IMR-90 (cell line): Measurements from ENCODE around the gene PDE8B. TPM values are rescaled to one million over a fixed set of nuclear protein-coding genes. Genes with fewer than 3 reads are reported as not detected.

Experiments
- ATAC-seq: fragments of 200-7000 bp; cut with Tn5 transposase; 2 replicates; pipeline ENCODE4 v1.9.1; 2020; ENCODE audit warnings: low read depth, mild to moderate bottlenecking, moderate library complexity
- BruUV-seq: library from RNA; stranded (reverse); fragments of 400-500 nt; replicated peaks from 2 replicates; lab custom pipeline; 2021; lab: Mats Ljungman, UMichigan
- CTCF ChIA-PET: fragments of 300-600 bp; formaldehyde crosslinking; extraction: SDS; loops from one replicate; lab custom pipeline; 2021; ENCODE audit warnings: antibody characterized with exemption; lab: Yijun Ruan, JAX
- POLR2A ChIA-PET: fragments of 300-600 bp; sonication (Branson Sonifier 250); formaldehyde crosslinking; loops from one replicate; lab custom pipeline; 2022; ENCODE audit warnings: antibody characterized with exemption; ENCODE audit not compliant: unreplicated experiment; lab: Charles Lee
- DNase-seq: peaks from one replicate; pipeline ENCODE4 v3.0.0; 2013
- H2AFZ ChIP-seq: replicated peaks from 2 replicates; pipeline ENCODE3; 2013; ENCODE audit warnings: low read length, mild to moderate bottlenecking; ENCODE audit not compliant: poor library complexity
- H2AK5ac ChIP-seq: 2 replicates; pipeline ENCODE4 v1.6.1; 2013; ENCODE audit warnings: low read depth, low read length, inconsistent platforms
- H2AK9ac ChIP-seq: replicated peaks from 2 replicates; pipeline ENCODE3; 2013; ENCODE audit warnings: mild to moderate bottlenecking, low read depth, low read length, moderate library complexity; ENCODE audit not compliant: poor library complexity
- H2BK120ac ChIP-seq: 2 replicates; pipeline ENCODE4 v1.6.1; 2013; ENCODE audit warnings: low read depth, low read length, inconsistent platforms
- H2BK15ac ChIP-seq: 3 replicates; pipeline ENCODE4 v1.6.1; 2013; ENCODE audit warnings: low read depth, low read length, inconsistent platforms
- H2BK20ac ChIP-seq: 2 replicates; pipeline ENCODE4 v1.6.1; 2013; ENCODE audit warnings: low read depth, mild to moderate bottlenecking, inconsistent platforms, low read length, moderate library complexity
- H2BK5ac ChIP-seq: 2 replicates; pipeline ENCODE4 v1.6.1; 2013; ENCODE audit warnings: mild to moderate bottlenecking, low read depth, low read length, inconsistent platforms; ENCODE audit not compliant: poor library complexity, severe bottlenecking
- H3K14ac ChIP-seq: replicated peaks from 2 replicates; pipeline ENCODE4 v1.6.1; 2013; ENCODE audit warnings: low read depth, low read length, inconsistent platforms
- H3K18ac ChIP-seq: 2 replicates; pipeline ENCODE4 v1.6.1; 2013; ENCODE audit warnings: low read depth, low read length, control low read depth
- H3K23ac ChIP-seq: 2 replicates; pipeline ENCODE4 v1.6.1; 2013; ENCODE audit warnings: low read depth, low read length, inconsistent platforms
- H3K27ac ChIP-seq: 2 replicates; pipeline ENCODE4 v1.5.1; 2013; ENCODE audit warnings: mild to moderate bottlenecking, control low read depth, low read length; ENCODE audit not compliant: insufficient read depth
- H3K27me3 ChIP-seq: 2 replicates; pipeline ENCODE4 v1.6.1; 2013; ENCODE audit warnings: low read length; ENCODE audit not compliant: control insufficient read depth, insufficient read depth
- H3K36me3 ChIP-seq: 2 replicates; pipeline ENCODE4 v1.6.1; 2013; ENCODE audit warnings: low read length, mixed read lengths; ENCODE audit not compliant: control insufficient read depth, insufficient read depth
- H3K4ac ChIP-seq: 2 replicates; pipeline ENCODE4 v1.6.1; 2013; ENCODE audit warnings: low read depth, low read length, inconsistent platforms
- H3K4me1 ChIP-seq: 2 replicates; pipeline ENCODE4 v1.6.1; 2013; ENCODE audit warnings: low read length, mixed read lengths; ENCODE audit not compliant: control insufficient read depth, insufficient read depth
- H3K4me2 ChIP-seq: 2 replicates; pipeline ENCODE4 v1.6.1; 2013; ENCODE audit warnings: low read depth, mild to moderate bottlenecking, control low read depth, low read length, moderate library complexity
- H3K4me3 ChIP-seq: 2 replicates; pipeline ENCODE4 v1.5.1; 2013; ENCODE audit warnings: low read depth, mild to moderate bottlenecking, control low read depth, low read length, moderate library complexity; ENCODE audit not compliant: insufficient read depth
- H3K56ac ChIP-seq: 2 replicates; pipeline ENCODE4 v1.6.1; 2013; ENCODE audit warnings: low read length, inconsistent platforms; ENCODE audit not compliant: insufficient read depth; ENCODE audit errors: extremely low read depth
- H3K79me1 ChIP-seq, 2 experiments: 2 replicates each; pipeline ENCODE4 v1.6.1; 2013; ENCODE audit warnings: low read length in 2 of 2, inconsistent platforms in 1 of 2, low read depth in 1 of 2
- H3K9ac ChIP-seq: 2 replicates; pipeline ENCODE4 v1.6.1; 2013; ENCODE audit warnings: low read depth, low read length, control low read depth
- H3K9me1 ChIP-seq: 2 replicates; pipeline ENCODE4 v1.6.1; 2013; ENCODE audit warnings: low read length, inconsistent platforms; ENCODE audit not compliant: insufficient read depth
- H3K9me3 ChIP-seq: 2 replicates; pipeline ENCODE4 v1.6.1; 2013; ENCODE audit warnings: low read length; ENCODE audit not compliant: control insufficient read depth, insufficient read depth
- H4K20me1 ChIP-seq: 2 replicates; pipeline ENCODE4 v1.6.1; 2013; ENCODE audit warnings: low read length, inconsistent platforms; ENCODE audit not compliant: insufficient read depth
- H4K5ac ChIP-seq: 2 replicates; pipeline ENCODE4 v1.6.1; 2013; ENCODE audit warnings: mild to moderate bottlenecking, low read depth, low read length, control low read depth
- H4K8ac ChIP-seq, 2 experiments: 2 replicates each; pipeline ENCODE4 v1.6.1; 2013; ENCODE audit warnings: low read depth in 2 of 2, low read length in 2 of 2, control low read depth in 1 of 2, inconsistent platforms in 1 of 2
- H4K91ac ChIP-seq: 2 replicates; pipeline ENCODE4 v1.6.1; 2013; ENCODE audit warnings: low read depth, low read length, inconsistent platforms; ENCODE audit not compliant: insufficient read depth
- BHLHE40 ChIP-seq: fragments of 150-350 bp; IDR thresholded peaks from 2 replicates; pipeline ENCODE4 v1.6.1; 2016; ENCODE audit warnings: mild to moderate bottlenecking, low read depth, low read length
- CEBPB ChIP-seq: IDR thresholded peaks from 2 replicates; pipeline ENCODE4 v1.6.1; 2012; ENCODE audit warnings: low read depth, low read length, improper control_type of control experiment
- CHD1 ChIP-seq: IDR thresholded peaks from 2 replicates; pipeline ENCODE4 v1.6.1; 2012; ENCODE audit warnings: low read depth, low read length, improper control_type of control experiment
- CTCF ChIP-seq: conservative IDR thresholded peaks from 2 replicates; pipeline ENCODE4 v1.5.1; 2012; ENCODE audit warnings: mild to moderate bottlenecking, low read depth, low read length, improper control_type of control experiment
- ELK1 ChIP-seq: fragments of 150-350 bp; IDR thresholded peaks from 2 replicates; pipeline ENCODE4 v1.6.1; 2016; ENCODE audit warnings: low read depth, mild to moderate bottlenecking, low read length, moderate library complexity, borderline replicate concordance
- FOS ChIP-seq: fragments of 150-350 bp; IDR thresholded peaks from 2 replicates; pipeline ENCODE4 v1.6.1; 2016; ENCODE audit warnings: low read depth, low read length
- MAFK ChIP-seq: IDR thresholded peaks from 2 replicates; pipeline ENCODE4 v1.6.1; 2012; ENCODE audit warnings: low read depth, low read length, improper control_type of control experiment
- MAZ ChIP-seq: IDR thresholded peaks from 2 replicates; pipeline ENCODE4 v1.6.1; 2012; ENCODE audit warnings: low read depth, mild to moderate bottlenecking, low read length, improper control_type of control experiment, moderate library complexity, borderline replicate concordance
- MXI1 ChIP-seq: IDR thresholded peaks from 2 replicates; pipeline ENCODE4 v1.6.1; 2012; ENCODE audit warnings: low read depth, mild to moderate bottlenecking, low read length, moderate library complexity, borderline replicate concordance
- NFE2L2 ChIP-seq: fragments of 150-350 bp; IDR thresholded peaks from 2 replicates; pipeline ENCODE4 v1.6.1; 2016; ENCODE audit warnings: low read depth, mild to moderate bottlenecking, low read length
- POLR2A ChIP-seq: IDR thresholded peaks from 2 replicates; pipeline ENCODE4 v1.6.1; 2012; ENCODE audit warnings: mild to moderate bottlenecking, low read depth, low read length
- RAD21 ChIP-seq: IDR thresholded peaks from 2 replicates; pipeline ENCODE4 v1.6.1; 2012; ENCODE audit warnings: low read length, improper control_type of control experiment
- RCOR1 ChIP-seq: IDR thresholded peaks from 2 replicates; pipeline ENCODE4 v1.6.1; 2012; ENCODE audit warnings: mild to moderate bottlenecking, low read length, improper control_type of control experiment; ENCODE audit not compliant: insufficient replicate concordance
- RFX5 ChIP-seq: IDR thresholded peaks from 2 replicates; pipeline ENCODE4 v1.8.0; 2012; ENCODE audit warnings: low read depth, mild to moderate bottlenecking, low read length, moderate library complexity
- SMC3 ChIP-seq: fragments of 150-350 bp; IDR thresholded peaks from 2 replicates; pipeline ENCODE4 v1.6.1; 2016; ENCODE audit warnings: low read depth, mild to moderate bottlenecking, antibody characterized with exemption, low read length, moderate library complexity
- USF2 ChIP-seq: fragments of 150-350 bp; IDR thresholded peaks from 2 replicates; pipeline ENCODE4 v1.6.1; 2017; ENCODE audit warnings: mild to moderate bottlenecking, antibody characterized with exemption, low read length, low read depth
- WGBS, 2 experiments: methylation state at CpG; one replicate each; pipeline versions ENCODE4 v1.1.5 to v1.1.7; 2013; ENCODE audit warnings: missing lambda C conversion rate in 2 of 2; ENCODE audit not compliant: insufficient read length in 1 of 2; ENCODE audit errors: extremely low coverage in 2 of 2; 5-methylcytosine and 5-hydroxymethylcytosine counted together
- dilution Hi-C: fragments of 300-500 bp; cut with HindIII; formaldehyde crosslinking; loops from one replicate; pipeline ENCODE4 v1.14.3; 2018; ENCODE audit warnings: low sequenced_read_pairs; ENCODE audit not compliant: unreplicated experiment
- in situ Hi-C: fragments of 300-500 bp; cut with MboI; formaldehyde crosslinking; loops from 3 replicates; pipeline ENCODE4 v1.14.3; 2019; ENCODE audit warnings: low sequenced_read_pairs, inconsistent platforms, mixed read lengths
- intact Hi-C: fragments of 100-400 bp; cut with micrococcal nuclease; formaldehyde crosslinking; loops from 2 replicates; pipeline ENCODE4 v1.10.0; 2022
- polyA plus RNA-seq, 3 experiments: library from polyadenylated mRNA; depleted of rRNA; stranded (reverse); fragments of >200 nt; gene quantifications; 2 replicates each; pipeline ENCODE4 v1.2.3, GENCODE V29; 2012; ENCODE audit warnings: low replicate concordance in 1 of 3
- total RNA-seq: library from RNA; depleted of rRNA; stranded (reverse); fragments of >200 nt; gene quantifications from 2 replicates; pipeline ENCODE4 v1.2.3, GENCODE V29; 2012

PDE8B gene
- total and polyA plus RNA-seq, 2 of the 4 experiments (the other 2 are of a cell fraction), result under 0.01 to 0.03 TPM

GRCh38 chr5:77256406-77256805, 45.9 kb downstream of the PDE8B start:
- in situ Hi-C loops, result no loop called here

More at GRCh38 chr5:77256406-77256805, 45.9 kb downstream of the PDE8B start:
- Histone ChIP-seq H3K36me3 (no peaks in the 10 kb centered on the region), H3K9me1 (no peaks in the 10 kb centered on the region), H2AK9ac (no peak overlapping the region), H2AFZ (no peak overlapping the region), H4K20me1 (no peaks in the 10 kb centered on the region), H3K4me1 (no peaks in the 10 kb centered on the region), H3K4me3 (no peak overlapping the region), H4K8ac (no peak overlapping the region), H3K79me1 (no peaks in the 10 kb centered on the region), H2AK5ac (no peak overlapping the region), H3K4ac (no peak overlapping the region), H3K27me3 (peaks cover 25% of the 10 kb centered on the region), H3K9ac (no peak overlapping the region), H2BK15ac (no peak overlapping the region), H3K23ac (no peak overlapping the region), H2BK5ac (no peak overlapping the region), H3K14ac (no peak overlapping the region), H3K9me3 (no peaks in the 10 kb centered on the region), H2BK120ac (no peak overlapping the region), H4K5ac (no peak overlapping the region), H2BK20ac (no peak overlapping the region), H3K27ac (no peak overlapping the region), H3K4me2 (no peak overlapping the region), H3K18ac (no peak overlapping the region), H4K91ac (no peak overlapping the region), H3K56ac (no peak overlapping the region)
- no CpG with 5 or more reads among the region's 1 CpG for WGBS, 2 experiments
- dilution Hi-C loops, result no loop called here
- POLR2A ChIA-PET, result no interaction called here
- ATAC-seq (no peak), DNase-seq (no peak)
- no peak for TF ChIP-seq CTCF
- no peak for TF ChIP-seq POLR2A
- TF ChIP-seq MXI1, result no peak
- no peak for TF ChIP-seq RFX5
- no peak for TF ChIP-seq NFE2L2
- TF ChIP-seq BHLHE40, result no peak
- TF ChIP-seq MAZ, result no peak
- no peak for TF ChIP-seq SMC3
- no peak for TF ChIP-seq ELK1
- TF ChIP-seq USF2, result no peak
- TF ChIP-seq MAFK, result no peak
- no peak for TF ChIP-seq RAD21
- TF ChIP-seq FOS, result no peak
- no peak for TF ChIP-seq CHD1
- no peak for TF ChIP-seq RCOR1
- TF ChIP-seq CEBPB, result no peak
- CTCF ChIA-PET, result no interaction called here
- no TSS peak for BruUV-seq
- intact Hi-C loops, result no loop called here
